Measurements from ENCODE around the gene GIMAP5. TPM values are rescaled to one million over a fixed set of nuclear protein-coding genes. Genes with fewer than 3 reads are reported as not detected.

Gene GIMAP5
- total and polyA plus RNA-seq, 2 donors (not counting 3 experiments of a cell fraction or from before 2014, with no cell fraction given), result 0.44 to 18.9 TPM

- H3K27me3 ChIP-seq (ENCODE audit: control insufficient read depth in 2 of 2, insufficient read depth in 2 of 2, low read length in 2 of 2), result no peaks in the 10 kb centered on the region
- no peaks in the 10 kb centered on the region for H4K20me1 ChIP-seq (replicated peaks; ENCODE audit: control insufficient read depth, extremely low read depth, insufficient read depth, low read length)
- no TSS peak for BruUV-seq (replicated peaks)
- FAIRE-seq (no peak), DNase-seq (ENCODE audit: low read depth, low spot score) (no peak)
- H3K79me2 ChIP-seq (ENCODE audit: control insufficient read depth, insufficient read depth, low read length), result no peaks in the 10 kb centered on the region
- H3K9me1 ChIP-seq (replicated peaks; ENCODE audit: control insufficient read depth, extremely low read depth, insufficient read depth, low read length), result no peaks in the 10 kb centered on the region
- ChIA-PET CTCF (interaction anchor here (1.1 kb wide), 1 partner anchor 11 kb away, joined by 3 read pairs; no protein-coding TSS in a partner anchor), POLR2A (no interaction called here)
- no peaks in the 10 kb centered on the region for H3K9me3 ChIP-seq (replicated peaks; ENCODE audit: control insufficient read depth, insufficient read depth, low read length)
- H3K4me3 ChIP-seq (replicated peaks in 1 of 3; ENCODE audit: insufficient read depth in 1 of 3, low read depth in 1 of 3, low read length in 3 of 3), result no peak overlapping the region
- H3K36me3 ChIP-seq (ENCODE audit: control insufficient read depth in 2 of 2, extremely low read depth in 1 of 2, insufficient read depth in 2 of 2, low read length in 2 of 2), result no peaks in the 10 kb centered on the region
- intact Hi-C loops (cut with micrococcal nuclease) (no loop called here), dilution Hi-C loops (cut with MboI; ENCODE audit: extremely low pct_ligation_motif_present, low sequenced_read_pairs) (no loop called here)
- no peak overlapping the region for H2AFZ ChIP-seq (ENCODE audit: low read depth, low read length)
- H3K9ac ChIP-seq (replicated peaks; ENCODE audit: extremely low read depth, insufficient read depth, low read length), result no peak overlapping the region
- peaks cover 22% of the 10 kb centered on the region for H3K4me1 ChIP-seq (ENCODE audit: control insufficient read depth, extremely low read depth, insufficient read depth, low read length)
- H3K4me2 ChIP-seq (ENCODE audit: insufficient read depth, low read length), result no peak overlapping the region
- no peak overlapping the region for H3K27ac ChIP-seq (ENCODE audit: insufficient read depth, low read depth, low read length)
- no peak for TF ChIP-seq POLR2AphosphoS5 (IDR thresholded peaks at IDR 0.05; ENCODE audit: insufficient read depth, low read depth, low read length)
- TF ChIP-seq EZH2 (IDR thresholded peaks at IDR 0.05; ENCODE audit: borderline replicate concordance, low read depth, low read length, severe bottlenecking), result no peak
- no peak for TF ChIP-seq MAX (IDR thresholded peaks at IDR 0.05; ENCODE audit: insufficient read depth, insufficient read length)
- TF ChIP-seq POLR2A (IDR thresholded peaks at IDR 0.05; ENCODE audit: low read depth, low read length), result no peak
- TF ChIP-seq JUN (IDR thresholded peaks at IDR 0.05; ENCODE audit: borderline replicate concordance, insufficient read depth, insufficient read length, low read depth), result no peak
- TF ChIP-seq GATA2 (IDR thresholded peaks at IDR 0.05; ENCODE audit: insufficient read depth, insufficient read length, low read depth, low read length), result no peak
- no peak for TF ChIP-seq CTCF (IDR thresholded peaks at IDR 0.05; ENCODE audit: extremely low read depth in 1 of 2, insufficient read depth in 1 of 2, low read depth in 1 of 2, low read length in 2 of 2)
Measured at GRCh38 chr7:150734254-150734653, 3.0 kb upstream of the GIMAP5 start.

Data from endothelial cell of umbilical vein (primary cell).